D721Med (cell line): ENCODE measurements around the gene PTGES2.
"Not testable (repeated sequence)": the region's sequence is repeated elsewhere in the genome, so short reads cannot be mapped to it uniquely, and the experiment has no call there.

ENCODE experiments used
- DNase-seq: peaks from one replicate; pipeline ENCODE4 v3.0.0; 2011; ENCODE audit warnings: low spot score; ENCODE audit not compliant: insufficient read length
- FAIRE-seq: peaks from 2 replicates; lab custom pipeline; 2011; peaks lifted over from hg19 to GRCh38; lab: Jason Lieb, UNC
- TF ChIP-seq, protein P1 (sequence below): IDR thresholded peaks from 2 replicates; pipeline ENCODE4 v1.5.1; 2012; ENCODE audit warnings: mild to moderate bottlenecking, control low read depth; ENCODE audit not compliant: insufficient read depth; ENCODE audit errors: missing control alignments

The PTGES2 gene

DNA sequence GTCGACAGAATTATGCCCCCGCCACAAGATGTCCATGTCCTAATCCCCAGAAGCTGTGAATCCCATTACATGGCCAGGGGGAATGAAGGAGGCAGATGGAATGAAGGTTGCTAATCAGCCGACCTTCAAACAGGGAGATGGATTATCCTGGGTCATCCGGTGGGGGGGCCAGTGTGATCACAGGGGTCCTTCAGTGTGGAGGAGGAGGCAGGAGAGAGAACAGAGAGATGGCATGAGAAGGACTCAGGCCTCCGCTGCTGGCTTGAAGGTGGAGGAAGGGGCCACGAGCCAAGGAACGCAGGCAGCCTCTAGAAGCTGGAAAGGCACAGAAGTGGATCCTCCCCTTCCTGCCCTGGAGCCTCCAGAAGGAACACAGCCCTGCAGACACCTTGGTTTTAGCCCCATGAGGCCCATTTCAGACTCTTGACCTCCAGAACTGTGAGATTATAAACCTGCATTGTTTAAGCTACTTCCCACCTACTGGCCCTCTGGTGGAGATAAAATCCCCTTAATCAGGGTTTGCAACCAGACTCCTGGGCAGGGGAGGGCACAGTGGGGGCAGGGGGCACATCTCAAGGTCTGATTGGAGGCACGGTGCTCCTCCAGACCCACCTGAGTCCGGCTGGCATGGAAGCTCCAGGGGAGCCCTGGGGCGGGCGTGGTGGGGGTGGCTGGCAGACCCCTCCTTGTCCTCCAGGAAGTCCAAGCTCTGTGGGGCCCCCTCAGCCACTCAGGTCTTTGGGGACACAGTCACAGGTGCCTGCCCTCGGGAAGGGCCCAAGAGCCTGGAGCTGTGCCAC is 13.8 kb downstream of the PTGES2 start:
- DNase-seq (no peak), FAIRE-seq (no peak)
- TF ChIP-seq, protein P1, sequence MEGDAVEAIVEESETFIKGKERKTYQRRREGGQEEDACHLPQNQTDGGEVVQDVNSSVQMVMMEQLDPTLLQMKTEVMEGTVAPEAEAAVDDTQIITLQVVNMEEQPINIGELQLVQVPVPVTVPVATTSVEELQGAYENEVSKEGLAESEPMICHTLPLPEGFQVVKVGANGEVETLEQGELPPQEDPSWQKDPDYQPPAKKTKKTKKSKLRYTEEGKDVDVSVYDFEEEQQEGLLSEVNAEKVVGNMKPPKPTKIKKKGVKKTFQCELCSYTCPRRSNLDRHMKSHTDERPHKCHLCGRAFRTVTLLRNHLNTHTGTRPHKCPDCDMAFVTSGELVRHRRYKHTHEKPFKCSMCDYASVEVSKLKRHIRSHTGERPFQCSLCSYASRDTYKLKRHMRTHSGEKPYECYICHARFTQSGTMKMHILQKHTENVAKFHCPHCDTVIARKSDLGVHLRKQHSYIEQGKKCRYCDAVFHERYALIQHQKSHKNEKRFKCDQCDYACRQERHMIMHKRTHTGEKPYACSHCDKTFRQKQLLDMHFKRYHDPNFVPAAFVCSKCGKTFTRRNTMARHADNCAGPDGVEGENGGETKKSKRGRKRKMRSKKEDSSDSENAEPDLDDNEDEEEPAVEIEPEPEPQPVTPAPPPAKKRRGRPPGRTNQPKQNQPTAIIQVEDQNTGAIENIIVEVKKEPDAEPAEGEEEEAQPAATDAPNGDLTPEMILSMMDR, result no peak

DNA sequence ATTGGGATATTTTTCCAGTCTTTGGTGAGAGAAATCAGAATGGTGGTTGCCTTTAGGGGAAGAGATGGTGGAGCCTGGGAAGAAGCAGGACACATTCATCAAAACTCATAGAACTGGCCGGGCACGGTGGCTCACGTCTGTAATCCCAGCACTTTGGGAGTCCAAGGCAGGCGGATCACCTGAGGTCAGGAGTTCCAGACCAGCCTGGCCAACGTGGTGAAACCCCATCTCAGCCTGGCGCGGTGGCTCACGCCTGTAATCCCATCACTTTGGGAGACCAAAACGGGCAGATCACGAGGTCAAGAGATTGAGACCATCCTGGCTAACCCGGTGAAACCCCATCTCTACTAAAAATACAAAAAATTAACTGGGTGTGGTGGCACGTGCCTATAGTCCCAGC is 15.8 kb downstream of the PTGES2 start:
- not testable (repeated sequence) for FAIRE-seq, DNase-seq

DNA sequence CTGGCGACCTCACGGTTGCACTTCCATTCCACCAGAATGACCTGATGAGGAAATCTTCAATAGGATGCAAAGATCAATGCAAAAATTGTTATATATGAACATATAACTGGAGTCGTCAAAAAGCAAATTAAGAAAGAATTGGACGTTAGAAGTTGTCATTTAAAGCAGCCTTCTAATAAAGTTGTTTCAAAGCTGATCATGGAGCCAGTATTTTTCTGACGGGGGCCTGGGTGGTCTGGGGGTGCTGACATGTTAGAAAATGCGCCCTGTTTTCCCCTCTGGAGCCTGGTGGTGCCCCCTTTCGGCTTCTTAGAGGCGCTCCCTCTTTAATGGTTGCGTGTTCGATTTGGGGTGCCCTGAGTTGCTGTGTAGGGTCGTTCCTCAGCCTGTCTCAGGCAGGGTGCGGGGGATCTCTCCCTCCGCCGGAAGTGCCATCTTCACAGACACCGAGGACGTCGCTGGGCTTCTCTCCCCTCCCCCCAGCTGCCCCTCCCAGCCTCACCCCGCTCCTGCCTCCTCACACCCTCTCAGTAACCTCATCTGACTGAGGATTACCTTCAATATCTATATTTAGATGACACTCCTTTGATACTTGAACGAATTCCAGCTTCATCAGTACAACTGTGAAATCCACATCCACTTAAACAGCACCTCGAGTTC is 18.3 kb downstream of the PTGES2 start:
- DNase-seq (no peak), FAIRE-seq (no peak)
- TF ChIP-seq, protein P1, result no peak

DNA sequence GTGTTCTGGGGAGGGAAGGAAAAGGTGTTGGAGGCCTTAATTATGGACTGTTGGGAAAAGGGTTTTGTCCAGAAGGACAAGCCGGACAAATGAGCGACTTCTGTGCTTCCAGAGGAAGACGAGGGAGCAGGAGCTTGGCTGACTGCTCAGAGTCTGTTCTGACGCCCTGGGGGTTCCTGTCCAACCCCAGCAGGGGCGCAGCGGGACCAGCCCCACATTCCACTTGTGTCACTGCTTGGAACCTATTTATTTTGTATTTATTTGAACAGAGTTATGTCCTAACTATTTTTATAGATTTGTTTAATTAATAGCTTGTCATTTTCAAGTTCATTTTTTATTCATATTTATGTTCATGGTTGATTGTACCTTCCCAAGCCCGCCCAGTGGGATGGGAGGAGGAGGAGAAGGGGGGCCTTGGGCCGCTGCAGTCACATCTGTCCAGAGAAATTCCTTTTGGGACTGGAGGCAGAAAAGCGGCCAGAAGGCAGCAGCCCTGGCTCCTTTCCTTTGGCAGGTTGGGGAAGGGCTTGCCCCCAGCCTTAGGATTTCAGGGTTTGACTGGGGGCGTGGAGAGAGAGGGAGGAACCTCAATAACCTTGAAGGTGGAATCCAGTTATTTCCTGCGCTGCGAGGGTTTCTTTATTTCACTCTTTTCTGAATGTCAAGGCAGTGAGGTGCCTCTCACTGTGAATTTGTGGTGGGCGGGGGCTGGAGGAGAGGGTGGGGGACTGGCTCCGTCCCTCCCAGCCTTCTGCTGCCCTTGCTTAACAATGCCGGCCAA is 19.1 kb downstream of the PTGES2 start:
- FAIRE-seq (no peak), DNase-seq (no peak)
- TF ChIP-seq, protein P1, result no peak

DNA sequence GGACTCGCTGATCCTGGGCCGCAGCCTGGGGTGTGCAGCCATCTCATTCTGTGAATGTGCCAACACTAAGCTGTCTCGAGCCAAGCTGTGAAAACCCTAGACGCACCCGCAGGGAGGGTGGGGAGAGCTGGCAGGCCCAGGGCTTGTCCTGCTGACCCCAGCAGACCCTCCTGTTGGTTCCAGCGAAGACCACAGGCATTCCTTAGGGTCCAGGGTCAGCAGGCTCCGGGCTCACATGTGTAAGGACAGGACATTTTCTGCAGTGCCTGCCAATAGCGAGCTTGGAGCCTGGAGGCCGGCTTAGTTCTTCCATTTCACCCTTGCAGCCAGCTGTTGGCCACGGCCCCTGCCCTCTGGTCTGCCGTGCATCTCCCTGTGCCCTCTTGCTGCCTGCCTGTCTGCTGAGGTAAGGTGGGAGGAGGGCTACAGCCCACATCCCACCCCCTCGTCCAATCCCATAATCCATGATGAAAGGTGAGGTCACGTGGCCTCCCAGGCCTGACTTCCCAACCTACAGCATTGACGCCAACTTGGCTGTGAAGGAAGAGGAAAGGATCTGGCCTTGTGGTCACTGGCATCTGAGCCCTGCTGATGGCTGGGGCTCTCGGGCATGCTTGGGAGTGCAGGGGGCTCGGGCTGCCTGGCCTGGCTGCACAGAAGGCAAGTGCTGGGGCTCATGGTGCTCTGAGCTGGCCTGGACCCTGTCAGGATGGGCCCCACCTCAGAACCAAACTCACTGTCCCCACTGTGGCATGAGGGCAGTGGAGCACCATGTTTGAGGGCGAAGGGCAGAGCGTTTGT is 19.9 kb downstream of the PTGES2 start:
- DNase-seq, result no peak
- no peak for FAIRE-seq
- TF ChIP-seq, protein P1, result no peak

DNA sequence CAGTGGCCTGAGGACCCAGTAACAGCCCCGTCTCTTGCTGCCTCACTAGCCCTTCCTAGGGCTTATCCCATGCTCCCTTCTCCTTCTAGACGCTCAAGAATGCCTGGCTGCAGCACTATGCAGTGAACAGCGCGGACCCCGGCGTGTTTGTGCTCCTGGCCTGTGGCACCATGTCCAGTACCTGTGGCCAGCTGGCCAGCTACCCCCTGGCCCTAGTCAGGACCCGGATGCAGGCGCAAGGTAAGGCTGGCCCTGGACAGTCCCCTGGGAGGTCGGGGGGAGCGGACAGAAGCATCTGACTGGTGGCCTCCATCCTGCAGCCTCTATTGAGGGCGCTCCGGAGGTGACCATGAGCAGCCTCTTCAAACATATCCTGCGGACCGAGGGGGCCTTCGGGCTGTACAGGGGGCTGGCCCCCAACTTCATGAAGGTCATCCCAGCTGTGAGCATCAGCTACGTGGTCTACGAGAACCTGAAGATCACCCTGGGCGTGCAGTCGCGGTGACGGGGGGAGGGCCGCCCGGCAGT is 20.5 kb downstream of the PTGES2 start:
- FAIRE-seq (no peak), DNase-seq (no peak)
- TF ChIP-seq, protein P1, result no peak
